OCI-LY1 (cell line): Measurements from ENCODE around the gene TFAP2E.

Source experiments
- H2AFZ ChIP-seq: fragments of 200-600 bp; sonication (generic), shearing (Covaris generic); 2 replicates; pipeline ENCODE4 v1.6.0; 2014; ENCODE audit warnings: antibody characterized with exemption, mild to moderate bottlenecking, low read length
- H3F3A ChIP-seq: fragments of 200-600 bp; sonication (generic), shearing (Covaris generic); 2 replicates; pipeline ENCODE4 v1.6.0; 2014; ENCODE audit warnings: mild to moderate bottlenecking, antibody characterized with exemption, low read length, moderate library complexity; ENCODE audit not compliant: insufficient read depth
- H3K27ac ChIP-seq: fragments of 200-600 bp; sonication (generic); 2 replicates; pipeline ENCODE4 v1.5.1; 2014; ENCODE audit warnings: low read length, mixed run types, mild to moderate bottlenecking, low read depth; ENCODE audit not compliant: poor library complexity, severe bottlenecking
- H3K27me3 ChIP-seq: fragments of 200-600 bp; sonication (generic); 2 replicates; pipeline ENCODE4 v1.6.0; 2014; ENCODE audit warnings: antibody characterized with exemption, mild to moderate bottlenecking, low read length, moderate library complexity; ENCODE audit not compliant: insufficient read depth
- H3K36me3 ChIP-seq: fragments of 200-600 bp; sonication (generic); 2 replicates; pipeline ENCODE4 v1.6.1; 2014; ENCODE audit warnings: mild to moderate bottlenecking, antibody characterized with exemption, low read length, moderate library complexity, mixed read lengths; ENCODE audit not compliant: insufficient read depth
- H3K4me1 ChIP-seq: fragments of 200-600 bp; sonication (generic); 2 replicates; pipeline ENCODE4 v1.5.1; 2014; ENCODE audit warnings: mild to moderate bottlenecking, low read length, moderate library complexity; ENCODE audit not compliant: insufficient read depth, severe bottlenecking
- H3K4me2 ChIP-seq: fragments of 200-600 bp; sonication (generic), shearing (Covaris generic); 2 replicates; pipeline ENCODE4 v1.6.1; 2014; ENCODE audit warnings: low read length
- H3K4me3 ChIP-seq: fragments of 200-600 bp; sonication (generic); 2 replicates; pipeline ENCODE4 v1.5.1; 2014; ENCODE audit warnings: low read length, low read depth, mild to moderate bottlenecking, mixed read lengths; ENCODE audit not compliant: poor library complexity, severe bottlenecking
- H3K79me2 ChIP-seq: fragments of 200-600 bp; shearing (Covaris generic); 2 replicates; pipeline ENCODE4 v1.6.1; 2016; ENCODE audit warnings: mixed run types, low read length, mixed read lengths; ENCODE audit not compliant: insufficient read depth
- H3K9ac ChIP-seq: fragments of 200-600 bp; sonication (generic), shearing (Covaris generic); 2 replicates; pipeline ENCODE4 v1.6.1; 2014; ENCODE audit warnings: mild to moderate bottlenecking, low read length, mixed read lengths
- H3K9me2 ChIP-seq: fragments of 200-600 bp; sonication (generic), shearing (Covaris generic); 2 replicates; pipeline ENCODE4 v1.6.1; 2014; ENCODE audit warnings: low read depth, mild to moderate bottlenecking, low read length, mixed read lengths
- H3K9me3 ChIP-seq: fragments of 200-600 bp; shearing (Covaris generic); 2 replicates; pipeline ENCODE4 v1.6.1; 2014; ENCODE audit warnings: low read length, mixed read lengths
- H4K20me1 ChIP-seq: fragments of 200-600 bp; sonication (generic), shearing (Covaris generic); 2 replicates; pipeline ENCODE4 v1.6.0; 2016; ENCODE audit warnings: mild to moderate bottlenecking, low read length; ENCODE audit not compliant: insufficient read depth
- EZH2 ChIP-seq: fragments of 200-600 bp; sonication (generic), shearing (Covaris generic); IDR thresholded peaks from 2 replicates; pipeline ENCODE4 v1.8.0; 2017; ENCODE audit warnings: borderline replicate concordance, mixed run types, mild to moderate bottlenecking, antibody characterized with exemption, low read length, moderate library complexity, mixed read lengths
- TF ChIP-seq, protein P1 (sequence below): fragments of 200-600 bp; sonication (generic), shearing (Covaris generic); IDR thresholded peaks from 2 replicates; pipeline ENCODE4 v1.5.1; 2017; ENCODE audit warnings: mild to moderate bottlenecking, antibody characterized with exemption, low read length, moderate library complexity, mixed read lengths

The TFAP2E gene

DNA sequence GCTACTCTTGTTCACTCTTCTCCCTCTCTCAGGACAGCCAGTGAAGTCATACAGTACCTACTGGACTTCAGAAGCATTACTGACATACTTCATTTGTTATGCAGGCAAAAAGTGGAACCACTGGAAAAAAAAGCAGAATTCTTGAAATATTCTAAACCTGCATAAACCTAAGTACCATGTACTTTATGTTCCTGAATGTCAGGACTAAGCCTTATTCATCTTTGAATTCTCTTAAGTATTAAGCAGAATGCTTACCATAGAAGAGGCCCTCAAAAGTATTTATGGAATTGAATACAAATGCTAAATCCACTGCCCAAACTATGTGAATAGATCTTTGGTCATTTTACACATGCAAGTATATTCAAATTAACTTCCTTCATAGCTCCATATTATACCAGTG lies 60.4 kb downstream of the TFAP2E start:
- no peak overlapping the region for H2AFZ ChIP-seq
- H3K27me3 ChIP-seq: no peaks in the 10 kb centered on the region
- no peak overlapping the region for H3K4me2 ChIP-seq
- TF ChIP-seq EZH2: no peak
- TF ChIP-seq, protein P1, sequence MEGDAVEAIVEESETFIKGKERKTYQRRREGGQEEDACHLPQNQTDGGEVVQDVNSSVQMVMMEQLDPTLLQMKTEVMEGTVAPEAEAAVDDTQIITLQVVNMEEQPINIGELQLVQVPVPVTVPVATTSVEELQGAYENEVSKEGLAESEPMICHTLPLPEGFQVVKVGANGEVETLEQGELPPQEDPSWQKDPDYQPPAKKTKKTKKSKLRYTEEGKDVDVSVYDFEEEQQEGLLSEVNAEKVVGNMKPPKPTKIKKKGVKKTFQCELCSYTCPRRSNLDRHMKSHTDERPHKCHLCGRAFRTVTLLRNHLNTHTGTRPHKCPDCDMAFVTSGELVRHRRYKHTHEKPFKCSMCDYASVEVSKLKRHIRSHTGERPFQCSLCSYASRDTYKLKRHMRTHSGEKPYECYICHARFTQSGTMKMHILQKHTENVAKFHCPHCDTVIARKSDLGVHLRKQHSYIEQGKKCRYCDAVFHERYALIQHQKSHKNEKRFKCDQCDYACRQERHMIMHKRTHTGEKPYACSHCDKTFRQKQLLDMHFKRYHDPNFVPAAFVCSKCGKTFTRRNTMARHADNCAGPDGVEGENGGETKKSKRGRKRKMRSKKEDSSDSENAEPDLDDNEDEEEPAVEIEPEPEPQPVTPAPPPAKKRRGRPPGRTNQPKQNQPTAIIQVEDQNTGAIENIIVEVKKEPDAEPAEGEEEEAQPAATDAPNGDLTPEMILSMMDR: no peak
- 0 out of 2 replicates have a peak, but pooled peaks cover 4% of the 10 kb centered on the region for H4K20me1 ChIP-seq
- H3K36me3 ChIP-seq: peaks cover 91% of the 10 kb centered on the region
- H3K9me2 ChIP-seq: no peaks in the 10 kb centered on the region
- no peak overlapping the region for H3K4me3 ChIP-seq
- H3K9me3 ChIP-seq: no peaks in the 10 kb centered on the region
- no peak overlapping the region for H3K27ac ChIP-seq
- H3K79me2 ChIP-seq: peaks cover 34% of the 10 kb centered on the region
- H3K9ac ChIP-seq: no peak overlapping the region
- peaks cover 20% of the 10 kb centered on the region for H3K4me1 ChIP-seq
- H3F3A ChIP-seq: no peaks in the 10 kb centered on the region

DNA sequence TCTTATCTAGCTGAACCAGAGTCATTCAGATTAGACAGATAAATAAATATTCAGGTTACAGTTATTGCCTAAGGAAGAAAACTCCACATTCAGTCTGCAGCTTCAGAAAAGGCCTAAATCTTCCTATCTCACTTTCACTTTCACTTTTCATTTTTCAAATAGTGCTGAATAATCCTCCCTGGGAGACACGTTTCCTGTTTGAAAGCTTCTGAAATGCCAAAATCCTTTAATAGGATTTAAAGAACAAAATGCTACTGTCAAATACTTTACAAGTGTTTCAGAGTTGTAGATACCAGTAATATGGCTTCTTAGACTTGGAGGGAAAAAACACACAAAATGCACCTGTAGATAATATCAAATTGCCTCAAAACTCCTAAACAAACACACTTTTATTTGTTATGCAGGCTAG lies 64.3 kb downstream of the TFAP2E start:
- Histone ChIP-seq H3K9me2 (no peaks in the 10 kb centered on the region), H3F3A (no peaks in the 10 kb centered on the region), H2AFZ (no peak overlapping the region), H3K27ac (peak overlapping the region; percentile 76), H3K36me3 (peaks cover 55% of the 10 kb centered on the region), H4K20me1 (0 out of 2 replicates have a peak, but pooled peaks cover 4% of the 10 kb centered on the region), H3K4me3 (peak overlapping the region; percentile 71), H3K9me3 (no peaks in the 10 kb centered on the region), H3K27me3 (no peaks in the 10 kb centered on the region), H3K79me2 (peaks cover 59% of the 10 kb centered on the region), H3K4me2 (peak overlapping the region; percentile 100), H3K4me1 (peaks cover 42% of the 10 kb centered on the region), H3K9ac (peak overlapping the region; percentile 83)
- TF ChIP-seq EZH2: no peak
- TF ChIP-seq, protein P1: no peak

DNA sequence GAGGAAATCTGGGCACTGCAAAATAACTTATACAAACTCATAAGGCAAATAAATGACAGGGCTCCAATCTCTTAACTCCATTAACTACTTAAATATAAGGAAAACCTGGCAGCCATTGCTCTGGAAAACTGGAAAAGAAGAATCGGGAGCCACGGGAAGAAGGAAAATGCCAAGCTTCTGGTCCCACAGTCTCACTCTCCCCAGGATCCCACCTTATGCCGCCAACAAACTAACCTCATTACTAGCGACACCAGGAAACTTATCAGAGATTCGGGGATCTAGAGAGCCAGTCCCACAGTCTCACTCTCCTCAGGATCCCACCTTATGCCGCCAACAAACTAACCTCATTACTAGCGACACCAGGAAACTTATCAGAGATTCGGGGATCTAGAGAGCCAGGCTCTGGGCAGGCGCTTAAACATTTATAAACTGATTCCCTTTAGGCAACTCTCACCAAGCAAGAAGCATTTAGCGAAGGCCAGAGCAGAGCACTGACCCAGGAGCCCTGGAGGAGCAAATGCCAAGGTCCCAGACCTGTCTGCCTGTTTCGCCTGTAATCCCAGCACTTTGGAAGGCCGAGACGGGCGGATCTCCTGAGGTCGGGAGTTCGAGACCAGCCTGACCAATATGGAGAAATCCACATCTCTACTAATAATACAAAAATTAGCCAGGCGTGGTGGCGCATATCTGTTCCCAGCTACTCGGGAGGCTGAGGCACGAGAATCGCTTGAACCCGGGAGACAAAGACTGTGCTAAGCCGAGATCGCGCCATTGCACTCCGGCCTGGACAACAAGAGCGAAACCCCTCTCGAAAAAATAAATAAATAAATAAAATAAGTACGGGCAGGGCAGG lies 67.5 kb downstream of the TFAP2E start:
- Histone ChIP-seq H3K27me3 (no peaks in the 10 kb centered on the region), H3K9me3 (no peaks in the 10 kb centered on the region), H3K4me1 (peaks cover 44% of the 10 kb centered on the region), H3K9ac (peak overlapping the region; percentile 85), H3K9me2 (no peaks in the 10 kb centered on the region), H3F3A (no peaks in the 10 kb centered on the region), H2AFZ (no peak overlapping the region), H3K36me3 (peaks cover 26% of the 10 kb centered on the region; the same call in 1 of the 2 replicates), H3K4me2 (peak overlapping the region; percentile 69), H4K20me1 (0 out of 2 replicates have a peak, but pooled peaks cover 4% of the 10 kb centered on the region), H3K4me3 (peak overlapping the region; percentile 90), H3K79me2 (peaks cover 54% of the 10 kb centered on the region), H3K27ac (peak overlapping the region; percentile 74)
- TF ChIP-seq, protein P1: no peak
- TF ChIP-seq EZH2: no peak
